Ectodermal cell (in vitro differentiated cells): ENCODE measurements around the gene RNF224.
"Not testable (repeated sequence)": the region's sequence is repeated elsewhere in the genome, so short reads cannot be mapped to it uniquely, and the experiment has no call there.

Source experiments
- H3K27ac ChIP-seq: 2 replicates; pipeline ENCODE4 v1.7.0; 2013; ENCODE audit warnings: mild to moderate bottlenecking, low read depth, low read length; ENCODE audit not compliant: insufficient read depth, poor library complexity, severe bottlenecking
- H3K27me3 ChIP-seq: 2 replicates; pipeline ENCODE4 v1.7.0; 2013; ENCODE audit warnings: mild to moderate bottlenecking, low read length; ENCODE audit not compliant: insufficient read depth, control insufficient read depth, poor library complexity, severe bottlenecking
- H3K36me3 ChIP-seq: one replicate; pipeline ENCODE4 v1.7.0; 2013; ENCODE audit warnings: low read length; ENCODE audit not compliant: control insufficient read depth, insufficient read depth
- H3K4me1 ChIP-seq: one replicate; pipeline ENCODE4 v1.7.0; 2013; ENCODE audit warnings: low read length; ENCODE audit not compliant: control insufficient read depth, insufficient read depth
- H3K4me3 ChIP-seq: 2 replicates; pipeline ENCODE4 v1.7.0; 2013; ENCODE audit warnings: low read depth, low read length, control low read depth; ENCODE audit not compliant: insufficient read depth
- H3K9me3 ChIP-seq: 2 replicates; pipeline ENCODE4 v1.7.0; 2013; ENCODE audit warnings: mild to moderate bottlenecking, low read length, moderate library complexity; ENCODE audit not compliant: control insufficient read depth
- WGBS, 2 experiments: methylation state at CpG; one replicate each; pipeline ENCODE4 v1.1.7; 2013; ENCODE audit warnings: missing lambda C conversion rate in 2 of 2; 5-methylcytosine and 5-hydroxymethylcytosine counted together

RNF224 gene

DNA sequence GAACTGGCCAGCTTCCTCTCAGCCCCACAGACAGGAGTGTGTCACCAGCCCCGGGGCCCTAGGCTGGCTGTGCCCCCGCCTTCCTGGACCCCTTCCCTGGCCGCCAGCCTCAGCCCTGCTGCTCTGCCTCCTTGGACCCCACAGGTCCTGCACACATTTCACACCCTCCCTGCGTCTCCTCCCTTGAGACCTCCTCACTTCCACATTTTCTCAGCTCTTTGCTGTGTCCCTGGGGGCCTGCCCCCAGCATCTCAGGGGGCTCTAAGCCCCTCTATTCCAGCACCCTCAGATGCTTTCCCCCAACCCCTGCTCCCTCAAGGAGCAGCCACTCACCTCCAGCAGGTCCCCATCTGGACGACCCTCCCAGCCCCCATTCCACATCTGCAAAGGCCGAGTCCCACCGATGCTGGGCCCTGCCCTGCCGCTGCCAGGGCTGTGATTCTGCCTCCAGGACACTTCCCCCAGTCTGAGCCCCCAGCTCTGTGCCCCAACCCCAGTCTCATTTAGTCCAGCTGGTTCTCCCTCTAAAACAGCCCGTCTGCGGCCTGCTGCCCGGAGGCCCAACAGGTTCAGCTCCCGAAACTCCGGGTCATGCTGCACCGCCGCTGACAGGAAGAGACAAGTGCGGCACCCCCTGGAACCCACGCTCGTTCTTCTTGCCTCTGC is 7.6 kb downstream of the RNF224 start:
- Histone ChIP-seq H3K36me3 (no peaks in the 10 kb centered on the region), H3K27me3 (no peaks in the 10 kb centered on the region), H3K4me3 (no peak overlapping the region), H3K27ac (no peak overlapping the region), H3K4me1 (peaks cover 29% of the 10 kb centered on the region), H3K9me3 (no peaks in the 10 kb centered on the region)
- WGBS, 2 experiments: 83 to 88% methylated on average over 17 to 18 of the region's 18 CpGs

DNA sequence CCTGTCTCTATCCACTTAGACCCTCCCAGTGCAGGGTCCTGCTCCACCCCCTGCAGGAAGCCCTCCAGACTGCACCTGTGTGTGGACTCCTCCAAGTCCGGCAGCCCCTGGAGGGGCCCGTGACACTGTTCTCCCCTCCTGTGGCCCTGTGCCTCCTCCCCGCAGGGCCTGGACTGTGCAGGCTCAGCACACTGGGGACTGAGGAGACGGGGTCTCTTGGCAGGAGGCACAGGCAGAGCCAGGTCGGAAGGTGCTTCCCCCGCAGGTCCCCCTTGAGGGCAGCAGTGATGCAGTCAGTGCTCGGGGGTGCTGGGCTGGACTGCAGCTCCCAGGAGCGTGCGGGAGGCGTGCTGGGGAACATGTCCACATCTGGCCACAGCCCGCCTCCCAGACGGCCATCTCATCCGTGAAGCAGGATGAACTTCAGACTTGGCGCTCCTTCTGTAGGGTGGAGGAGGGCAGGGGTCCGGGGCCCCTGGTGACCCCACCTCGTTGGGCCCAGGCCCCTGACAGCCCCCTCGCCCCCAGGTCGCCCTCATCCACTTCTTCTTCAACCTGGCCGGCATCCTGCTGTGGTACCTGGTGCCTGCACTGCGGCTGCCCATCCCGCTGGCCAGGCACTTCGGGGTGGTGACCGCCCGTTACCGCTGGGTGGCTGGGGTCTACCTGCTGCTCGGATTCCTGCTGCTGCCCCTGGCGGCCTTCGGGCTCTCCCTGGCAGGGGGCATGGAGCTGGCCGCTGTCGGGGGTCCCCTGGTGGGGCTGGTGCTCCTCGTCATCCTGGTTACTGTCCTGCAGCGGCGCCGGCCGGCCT is 8.3 kb downstream of the RNF224 start:
- Histone ChIP-seq H3K4me1 (peaks cover 29% of the 10 kb centered on the region), H3K27ac (no peak overlapping the region), H3K36me3 (no peaks in the 10 kb centered on the region), H3K27me3 (no peaks in the 10 kb centered on the region), H3K9me3 (no peaks in the 10 kb centered on the region), H3K4me3 (no peak overlapping the region)
- 84 to 85% methylated on average over 35 of the region's 35 CpGs for WGBS, 2 experiments

GRCh38 chr9:137236238-137236935 is 9.1 kb downstream of the RNF224 start:
- no peaks in the 10 kb centered on the region for H3K27me3 ChIP-seq
- WGBS, 2 experiments: 30 to 33% methylated on average over 31 of the region's 31 CpGs
- H3K4me3 ChIP-seq: peak overlapping the region; percentile 6
- no peak overlapping the region for H3K27ac ChIP-seq
- no peaks in the 10 kb centered on the region for H3K9me3 ChIP-seq
- H3K36me3 ChIP-seq: no peaks in the 10 kb centered on the region
- peaks cover 29% of the 10 kb centered on the region for H3K4me1 ChIP-seq

DNA sequence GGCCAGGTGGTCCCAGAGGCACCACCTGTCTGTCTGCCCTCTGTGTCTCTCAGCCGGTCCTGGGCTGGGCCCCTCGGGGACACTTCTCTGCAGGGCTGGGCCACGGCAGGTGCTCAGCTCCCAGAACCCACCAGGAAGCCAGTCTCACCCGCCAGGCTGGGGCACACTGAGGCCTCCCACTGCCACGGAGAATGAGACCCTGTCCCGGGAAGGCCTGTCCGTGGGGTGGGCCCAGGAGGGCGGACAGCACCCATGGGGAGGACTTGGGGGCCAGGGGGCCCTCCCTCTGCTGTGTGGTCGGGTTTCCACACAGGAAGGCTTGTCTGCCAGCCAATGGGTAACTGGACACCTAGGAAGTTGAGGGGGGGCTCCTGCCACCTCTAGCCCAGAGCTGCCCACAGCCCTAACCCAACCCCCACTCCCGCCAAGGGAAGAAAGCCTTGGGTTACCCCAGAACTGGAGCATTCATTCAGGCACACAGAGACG is 9.7 kb downstream of the RNF224 start:
- Histone ChIP-seq H3K27ac (no peak overlapping the region), H3K4me3 (peak overlapping the region; percentile 6), H3K9me3 (no peaks in the 10 kb centered on the region), H3K4me1 (peaks cover 30% of the 10 kb centered on the region), H3K27me3 (no peaks in the 10 kb centered on the region), H3K36me3 (no peaks in the 10 kb centered on the region)
- 64 to 65% methylated on average over 11 of the region's 11 CpGs for WGBS, 2 experiments

GRCh38 chr9:137237759-137238726 is 10.7 kb downstream of the RNF224 start:
- H3K9me3 ChIP-seq: no peaks in the 10 kb centered on the region
- H3K27me3 ChIP-seq: no peaks in the 10 kb centered on the region
- peaks cover 4% of the 10 kb centered on the region for H3K36me3 ChIP-seq
- H3K27ac ChIP-seq: no peak overlapping the region
- H3K4me3 ChIP-seq: peak overlapping the region; percentile 1
- WGBS, 2 experiments: 76% methylated on average over 13 of the region's 13 CpGs
- H3K4me1 ChIP-seq: peaks cover 38% of the 10 kb centered on the region

- not testable (repeated sequence) for H3K9me3 ChIP-seq, H3K27me3 ChIP-seq, H3K36me3 ChIP-seq
- peak overlapping the region; percentile 91 for H3K27ac ChIP-seq
- peak overlapping the region; percentile 81 for H3K4me3 ChIP-seq
- peaks cover 50% of the 10 kb centered on the region for H3K4me1 ChIP-seq
- WGBS, 2 experiments: 64 to 65% methylated on average over 27 of the region's 27 CpGs
Measured at GRCh38 chr9:137239541-137240200, 12.4 kb downstream of the RNF224 start.

- peak overlapping the region; percentile 81 for H3K4me3 ChIP-seq
- H3K9me3 ChIP-seq: no peaks in the 10 kb centered on the region
- no peaks in the 10 kb centered on the region for H3K27me3 ChIP-seq
- H3K36me3 ChIP-seq: peaks cover 7% of the 10 kb centered on the region
- 0% methylated on average over 58 of the region's 58 CpGs for WGBS, 2 experiments
- H3K4me1 ChIP-seq: peaks cover 50% of the 10 kb centered on the region
- H3K27ac ChIP-seq: peak overlapping the region; percentile 91
Measured at GRCh38 chr9:137240318-137240840, 13.1 kb downstream of the RNF224 start.

DNA sequence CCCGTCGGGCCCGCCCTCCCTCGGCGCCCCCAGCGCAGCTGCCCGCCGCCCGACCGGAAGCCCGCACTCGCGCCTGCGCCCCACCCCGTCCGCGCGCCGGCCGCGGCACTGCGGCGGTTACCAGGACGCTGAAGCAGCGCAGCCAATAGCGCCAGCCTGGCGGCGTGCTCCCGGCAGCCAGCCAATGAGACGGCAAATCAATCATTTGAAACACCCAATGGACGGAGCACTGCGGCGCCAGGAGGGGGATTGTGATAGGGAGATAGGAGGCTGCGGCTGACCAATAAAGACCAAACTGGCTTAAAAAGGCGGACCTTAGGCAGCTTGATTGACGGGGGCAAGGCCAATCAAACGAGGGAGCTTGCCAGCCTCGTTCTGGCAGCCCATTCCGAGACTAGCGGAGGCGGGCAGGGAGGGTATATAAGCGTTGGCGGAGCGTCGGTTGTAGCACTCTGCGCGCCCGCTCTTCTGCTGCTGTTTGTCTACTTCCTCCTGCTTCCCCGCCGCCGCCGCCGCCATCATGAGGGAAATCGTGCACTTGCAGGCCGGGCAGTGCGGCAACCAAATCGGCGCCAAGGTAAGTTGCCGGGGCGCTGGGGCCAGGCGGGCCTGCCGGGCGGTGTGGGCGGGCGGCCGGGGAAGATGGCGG is 13.7 kb downstream of the RNF224 start, which contains the start of gene TUBB4B:
TSS of gene TUBB4B (plus strand) at position 447 of the 649 bp plus-strand sequence. CDS start at position 521, 74 bp downstream.
- Histone ChIP-seq H3K27me3 (no peaks in the 10 kb centered on the region), H3K4me1 (peaks cover 50% of the 10 kb centered on the region), H3K4me3 (peak within 1 kb of the TSS; percentile 81), H3K9me3 (no peaks in the 10 kb centered on the region), H3K36me3 (peaks cover 7% of the 10 kb centered on the region), H3K27ac (peak within 1 kb of the TSS; percentile 91)
- WGBS, 2 experiments: 0 to 1% methylated on average over 67 of the region's 67 CpGs
